Ovary (tissue), 9 donors: Measurements from ENCODE around the gene MAP3K1. TPM values are rescaled to one million over a fixed set of nuclear protein-coding genes. Genes with fewer than 3 reads are reported as not detected.

Experiments used
- DNase-seq, 5 donors: peaks; one replicate each; pipeline ENCODE4 v3.0.0-alpha.2; 2019 to 2020
- H3K27ac ChIP-seq, 2 donors: fragments of 200-600 bp; one replicate each; pipeline versions ENCODE4 v1.5.1 to v1.8.0; 2019 to 2022
- H3K27me3 ChIP-seq: fragments of 200-600 bp; one replicate; pipeline ENCODE4 v1.8.0; 2022
- H3K36me3 ChIP-seq: fragments of 200-600 bp; sonication (generic); one replicate; pipeline ENCODE4 v1.5.1; 2019
- H3K4me1 ChIP-seq: one replicate; pipeline ENCODE4 v1.8.1; 2013; ENCODE audit warnings: mild to moderate bottlenecking, moderate library complexity; ENCODE audit not compliant: insufficient read depth
- H3K4me3 ChIP-seq: fragments of 200-600 bp; sonication (generic); one replicate; pipeline ENCODE4 v1.5.1; 2017
- H3K9me3 ChIP-seq, 2 donors: fragments of 200-600 bp in 1 of 2; sonication (generic) in 1 of 2; one replicate each; pipeline versions ENCODE4 v1.5.1 to v1.8.1; 2013 to 2019; ENCODE audit warnings: mild to moderate bottlenecking in 1 of 2, moderate library complexity in 1 of 2
- CTCF ChIP-seq, 3 donors: fragments of 450-650 bp in 2 of 3; fragments of 200-600 bp in 1 of 3; IDR thresholded peaks; one replicate each; pipeline versions ENCODE4 v1.5.1 to v1.8.0; 2016 to 2022; ENCODE audit warnings: antibody characterized with exemption in 3 of 3, mild to moderate bottlenecking in 1 of 3
- EP300 ChIP-seq: sonication (generic); formaldehyde crosslinking; IDR thresholded peaks from one replicate; pipeline ENCODE4 v1.6.1; 2017; ENCODE audit warnings: antibody characterized with exemption
- POLR2A ChIP-seq: fragments of 450-650 bp; IDR thresholded peaks from one replicate; pipeline ENCODE4 v1.6.1; 2017; ENCODE audit warnings: antibody characterized with exemption, mild to moderate bottlenecking, moderate library complexity
- WGBS, 3 donors: extraction: QIAGEN DNeasy Blood & Tissue Kit in 1 of 3; methylation state at CpG; one replicate each; pipeline versions ENCODE4 v1.1.5 to v1.1.7; 2013 to 2017; 5-methylcytosine and 5-hydroxymethylcytosine counted together
- intact Hi-C, 4 donors: fragments of 100-400 bp; cut with DNase I; formaldehyde crosslinking; loops; one replicate each; pipeline versions ENCODE4 v1.11.0 to v1.15.1; 2022 to 2023
- polyA plus RNA-seq, 2 donors: library from polyadenylated mRNA; stranded (reverse); fragments of 200-250 nt in 1 of 2; fragments of 350-450 nt in 1 of 2; fragmentation: Illumina TruSeq in 1 of 2; extraction: RNeasy Lipid Tissue Mini Kit (QIAGEN cat#74804) in 1 of 2; gene quantifications; one replicate each; pipeline ENCODE4 v1.2.3, GENCODE V29; 2013 to 2014
- total RNA-seq, 7 donors: library from RNA; depleted of rRNA in 2 of 7; stranded (reverse); fragments of >200 nt in 2 of 7; fragmentation: NEBNext Ultra II Directional in 3 of 7; extraction: Animal tissue kit (Norgen Biotek cat#: 25700) in 3 of 7; gene quantifications; one replicate each; pipeline versions ENCODE4 v1.1.0 to v1.2.4, GENCODE V29; 2016 to 2023
- donor health status: DM: no; HTN: no; CAD: no; lungs with moderate emphysema.
- donor health status: DM: no; HTN: no; CAD: no.
- donor health status: Bipolar disorder and iron deficiency.
- donor health status: DM: yes; HTN: yes; CAD: no.
- donor health status: DM: no; HTN: no; CAD: no.
- donor health status: DM: yes; HTN: yes; CAD: no.

The MAP3K1 gene
- total and polyA plus RNA-seq, 9 donors, result 5.4 to 29.8 (median 21.6) TPM

- intact Hi-C loops, result no loop called here
- Histone ChIP-seq H3K27me3 (no peaks in the 10 kb centered on the region), H3K27ac (no peak overlapping the region), H3K9me3 (no peaks in the 10 kb centered on the region), H3K4me3 (no peak overlapping the region), H3K36me3 (no peaks in the 10 kb centered on the region), H3K4me1 (no peaks in the 10 kb centered on the region)
- WGBS, 3 donors, result 95 to 98% (median 97%) methylated on average over 1 of the region's 1 CpG
- no peak for DNase-seq
- TF ChIP-seq CTCF (IDR thresholded peaks at IDR 0.05) (no peak), POLR2A (no peak), EP300 (no peak)
Measured at GRCh38 chr5:56803894-56804293, 11.5 kb upstream of the MAP3K1 start.

GRCh38 chr5:56807679-56808078 is 7.7 kb upstream of the MAP3K1 start:
- no peaks in the 10 kb centered on the region for H3K9me3 ChIP-seq
- 75 to 76% (median 76%) methylated on average over 5 of the region's 5 CpGs for WGBS, 3 donors
- DNase-seq, result no peak
- no peak for TF ChIP-seq EP300
- TF ChIP-seq POLR2A, result no peak
- no peak for TF ChIP-seq CTCF (IDR thresholded peaks at IDR 0.05)
- no peak overlapping the region for H3K4me3 ChIP-seq
- H3K4me1 ChIP-seq, result no peaks in the 10 kb centered on the region
- intact Hi-C loops, result no loop called here
- no peak overlapping the region for H3K27ac ChIP-seq
- no peaks in the 10 kb centered on the region for H3K36me3 ChIP-seq
- H3K27me3 ChIP-seq, result no peaks in the 10 kb centered on the region

GRCh38 chr5:56808211-56808610 is 7.1 kb upstream of the MAP3K1 start:
- no peak for DNase-seq
- Histone ChIP-seq H3K9me3 (no peaks in the 10 kb centered on the region), H3K4me1 (no peaks in the 10 kb centered on the region), H3K27me3 (no peaks in the 10 kb centered on the region), H3K36me3 (no peaks in the 10 kb centered on the region), H3K4me3 (no peak overlapping the region), H3K27ac (no peak overlapping the region)
- no peak for TF ChIP-seq CTCF (IDR thresholded peaks at IDR 0.05)
- TF ChIP-seq EP300, result no peak
- TF ChIP-seq POLR2A, result no peak
- WGBS, 3 donors, result 90 to 96% (median 96%) methylated on average over 4 of the region's 4 CpGs
- intact Hi-C loops, result no loop called here

GRCh38 chr5:56810826-56811225 is 4.5 kb upstream of the MAP3K1 start:
- Histone ChIP-seq H3K9me3 (no peaks in the 10 kb centered on the region), H3K36me3 (no peaks in the 10 kb centered on the region), H3K4me3 (no peak overlapping the region), H3K27ac (no peak overlapping the region), H3K4me1 (no peaks in the 10 kb centered on the region), H3K27me3 (no peaks in the 10 kb centered on the region)
- no peak for TF ChIP-seq POLR2A
- intact Hi-C loops, result loop anchor here in 1 of 4 donors (10.0 kb wide), 1 partner anchor 326 kb away; no protein-coding TSS in a partner anchor
- 93 to 100% (median 97%) methylated on average over 1 of the region's 1 CpG for WGBS, 3 donors
- no peak for DNase-seq

- Histone ChIP-seq H3K4me3 (no peak overlapping the region), H3K27ac (no peak overlapping the region), H3K9me3 (no peaks in the 10 kb centered on the region), H3K36me3 (no peaks in the 10 kb centered on the region), H3K4me1 (no peaks in the 10 kb centered on the region), H3K27me3 (no peaks in the 10 kb centered on the region)
- DNase-seq, result no peak
- WGBS, 3 donors, result 79 to 96% (median 85%) methylated on average over 1 of the region's 1 CpG
- no peak for TF ChIP-seq POLR2A
- no peak for TF ChIP-seq CTCF (IDR thresholded peaks at IDR 0.05)
- TF ChIP-seq EP300, result no peak
- intact Hi-C loops, result loop anchor here in 1 of 4 donors (10.0 kb wide), 1 partner anchor 327 kb away; no protein-coding TSS in a partner anchor
Measured at GRCh38 chr5:56812110-56812509, 3.2 kb upstream of the MAP3K1 start.
